Measurements from ENCODE around the gene LIFR. TPM values are rescaled to one million over a fixed set of nuclear protein-coding genes. Genes with fewer than 3 reads are reported as not detected.

Gene LIFR
- total RNA-seq, 2 donors from 2014 or later = 0.25 TPM; not detected in 1

DNA sequence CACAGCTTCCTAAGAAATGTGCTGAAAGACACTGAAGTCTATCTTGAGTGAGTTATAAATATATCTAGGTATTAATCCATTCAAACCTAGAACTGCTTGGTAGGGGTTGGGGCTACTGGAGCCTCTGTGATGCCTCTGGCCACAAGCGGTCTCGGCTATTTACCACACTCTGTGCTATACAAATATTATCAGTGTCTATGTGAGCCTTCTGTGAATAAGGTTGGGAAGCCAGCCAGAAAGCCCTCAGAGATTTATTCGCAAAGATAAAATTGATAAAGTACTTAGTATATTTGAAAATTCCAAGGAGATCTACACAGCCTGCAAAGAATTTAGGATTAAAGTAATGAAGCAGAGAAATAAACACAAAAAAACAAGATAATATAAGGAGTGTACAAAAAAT is 41.4 kb downstream of the LIFR start:
- no peak for ATAC-seq
- no peak for DNase-seq (ENCODE audit: low spot score in 2 of 2)
- no peaks in the 10 kb centered on the region for H3K9me3 Mint-ChIP-seq
- H3K27ac Mint-ChIP-seq = no peak overlapping the region
- no peaks in the 10 kb centered on the region for H3K36me3 Mint-ChIP-seq

DNA sequence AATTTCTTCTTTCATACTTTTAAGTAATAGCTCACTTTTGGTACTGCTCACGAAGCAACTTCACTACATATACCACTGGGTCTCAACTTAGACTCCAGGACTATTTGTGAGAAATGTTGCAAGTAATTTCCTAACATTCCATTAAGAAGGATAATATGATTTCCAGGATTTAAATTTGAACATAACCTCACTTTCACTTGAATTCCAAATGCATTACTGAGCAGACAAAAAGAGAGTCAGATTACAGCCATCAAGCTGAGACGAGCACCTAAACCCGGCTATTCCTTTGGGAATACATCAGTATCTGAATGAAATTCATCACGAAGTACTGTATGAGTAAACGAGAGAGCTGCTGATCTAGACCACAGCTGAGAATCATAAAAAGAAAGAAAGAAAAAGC is 47.3 kb downstream of the LIFR start:
- H3K36me3 Mint-ChIP-seq = no peaks in the 10 kb centered on the region

DNA sequence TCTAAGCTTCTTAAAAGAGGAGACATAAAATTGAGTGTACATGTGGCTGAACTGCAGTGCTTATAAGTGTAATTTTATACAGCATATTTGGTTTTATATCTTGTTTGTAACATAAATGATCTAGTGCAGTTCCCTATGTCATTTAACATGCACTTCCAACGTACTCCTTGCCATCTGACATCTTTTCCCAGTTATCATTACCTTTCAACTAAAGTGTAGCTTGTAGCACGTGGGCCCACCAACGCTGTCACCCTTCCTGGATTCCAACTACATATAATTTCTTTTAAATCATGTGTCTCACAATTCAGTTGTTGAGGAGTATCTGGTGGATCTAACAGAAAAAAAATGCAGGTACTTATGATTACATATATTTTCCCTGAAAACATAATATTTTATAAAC is 50.1 kb downstream of the LIFR start:
- DNase-seq (ENCODE audit: low spot score in 2 of 2) = no peak
- Mint-ChIP-seq H3K9me3 (no peaks in the 10 kb centered on the region), H3K36me3 (no peaks in the 10 kb centered on the region), H3K27ac (no peak overlapping the region)
- no peak for ATAC-seq

More for the DNA sequence above, 47.3 kb downstream of the LIFR start:
- ATAC-seq (no peak), DNase-seq (ENCODE audit: low spot score in 2 of 2) (no peak)
- Mint-ChIP-seq H3K9me3 (no peaks in the 10 kb centered on the region), H3K27ac (no peak overlapping the region)

DNA sequence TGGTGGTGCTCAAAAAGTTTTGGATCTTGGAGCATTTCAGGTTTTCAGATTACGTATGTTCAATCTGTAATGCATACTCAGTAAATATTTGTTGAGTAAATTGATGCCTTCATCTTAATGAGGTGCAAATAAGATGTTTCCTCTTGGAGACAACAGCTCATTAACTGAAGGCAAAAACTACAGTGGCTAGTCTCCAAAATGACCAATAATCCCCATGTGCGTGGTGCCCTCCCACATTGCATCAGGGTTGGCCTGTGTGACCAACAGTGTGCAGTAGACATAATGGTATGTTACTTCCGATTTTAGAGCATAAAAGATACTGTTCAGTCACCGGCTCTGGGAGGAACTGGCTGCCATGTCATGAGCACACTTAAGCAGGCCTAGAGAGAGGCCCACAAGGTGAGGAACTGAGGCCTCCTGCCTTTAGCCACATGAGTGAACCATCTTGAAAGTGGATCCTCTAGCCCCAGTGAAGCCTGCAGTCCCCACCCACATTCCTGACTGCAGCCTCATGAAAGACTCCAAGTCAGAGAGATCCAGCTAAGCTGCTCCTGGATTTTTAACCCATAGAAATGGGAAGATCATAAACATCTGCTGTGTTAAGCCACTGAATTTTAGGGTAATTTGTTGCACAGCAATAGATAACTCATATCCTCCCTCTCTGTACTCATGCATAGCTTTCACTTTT is 55.7 kb downstream of the LIFR start:
- ATAC-seq = no peak
- no peak overlapping the region for H3K27ac Mint-ChIP-seq
- no peak for DNase-seq (ENCODE audit: low spot score in 2 of 2)
- no peaks in the 10 kb centered on the region for H3K36me3 Mint-ChIP-seq
- no peaks in the 10 kb centered on the region for H3K9me3 Mint-ChIP-seq

DNA sequence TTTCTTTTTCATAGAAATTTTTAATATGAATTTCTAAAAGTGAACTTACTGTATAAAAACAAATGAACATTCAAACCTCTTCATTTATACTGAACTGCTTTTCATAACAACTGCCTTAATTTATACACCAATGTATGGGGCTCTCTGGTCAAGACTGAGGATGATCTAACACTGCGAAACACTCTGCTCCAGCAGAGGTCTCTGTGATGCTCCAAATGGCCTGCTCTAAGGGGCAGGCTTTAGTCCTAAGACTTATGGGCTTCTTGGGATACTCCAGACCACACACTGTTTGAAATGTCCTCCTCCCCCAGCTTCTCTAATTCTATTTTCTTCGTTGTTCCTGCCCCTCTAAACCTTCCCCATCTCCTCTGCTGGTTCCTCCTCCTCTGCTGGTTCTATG is 58.5 kb downstream of the LIFR start:
- DNase-seq (ENCODE audit: low spot score in 2 of 2) = no peak
- no peak overlapping the region for H3K27ac Mint-ChIP-seq
- H3K9me3 Mint-ChIP-seq = no peaks in the 10 kb centered on the region
- ATAC-seq = no peak
- H3K36me3 Mint-ChIP-seq = no peaks in the 10 kb centered on the region

DNA sequence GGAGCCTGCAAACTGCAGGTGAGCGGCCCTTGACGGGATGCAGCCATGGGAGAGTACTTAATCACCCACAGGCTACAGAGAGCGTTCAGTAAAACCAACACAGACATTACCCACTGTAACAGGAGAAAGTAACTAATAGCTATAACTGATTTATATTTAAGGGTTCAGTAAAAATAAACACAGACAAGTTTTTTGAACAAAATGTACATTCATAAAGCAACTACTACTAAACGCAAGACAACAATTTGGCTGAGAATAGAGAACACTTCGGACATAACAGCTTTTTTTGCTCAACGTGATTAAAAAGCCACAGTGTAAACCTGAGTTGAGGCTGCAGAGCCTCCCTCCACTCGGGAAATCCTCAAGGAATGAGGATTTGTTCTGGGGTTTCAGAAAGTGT is 61.7 kb downstream of the LIFR start:
- H3K9me3 Mint-ChIP-seq = no peaks in the 10 kb centered on the region
- H3K27ac Mint-ChIP-seq = no peak overlapping the region
- ATAC-seq (no peak), DNase-seq (ENCODE audit: low spot score in 2 of 2) (no peak)
- H3K36me3 Mint-ChIP-seq = no peaks in the 10 kb centered on the region

DNA sequence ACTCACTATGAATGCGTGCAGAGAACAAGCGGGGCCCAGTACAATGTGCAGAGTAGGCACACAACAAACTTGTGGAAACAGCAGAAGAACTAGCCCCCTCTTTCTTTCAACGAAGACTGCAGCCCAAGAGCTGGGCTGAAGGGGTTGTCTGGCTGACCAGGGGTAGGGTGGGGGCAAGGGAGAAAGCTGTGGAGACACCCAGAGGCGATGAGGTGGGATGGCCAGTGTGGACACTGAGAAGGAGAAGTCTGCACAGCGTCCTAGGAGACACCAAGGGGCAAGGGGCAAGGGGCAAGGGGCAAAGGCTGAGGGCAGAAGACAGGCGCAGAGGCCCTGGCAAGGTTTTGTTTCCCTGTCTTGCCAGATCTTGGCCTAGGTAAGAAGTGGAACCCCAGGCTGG is 62.3 kb downstream of the LIFR start:
- Mint-ChIP-seq H3K9me3 (no peaks in the 10 kb centered on the region), H3K27ac (no peak overlapping the region), H3K36me3 (no peaks in the 10 kb centered on the region)
- DNase-seq (ENCODE audit: low spot score in 2 of 2) = no peak
- ATAC-seq = no peak

DNA sequence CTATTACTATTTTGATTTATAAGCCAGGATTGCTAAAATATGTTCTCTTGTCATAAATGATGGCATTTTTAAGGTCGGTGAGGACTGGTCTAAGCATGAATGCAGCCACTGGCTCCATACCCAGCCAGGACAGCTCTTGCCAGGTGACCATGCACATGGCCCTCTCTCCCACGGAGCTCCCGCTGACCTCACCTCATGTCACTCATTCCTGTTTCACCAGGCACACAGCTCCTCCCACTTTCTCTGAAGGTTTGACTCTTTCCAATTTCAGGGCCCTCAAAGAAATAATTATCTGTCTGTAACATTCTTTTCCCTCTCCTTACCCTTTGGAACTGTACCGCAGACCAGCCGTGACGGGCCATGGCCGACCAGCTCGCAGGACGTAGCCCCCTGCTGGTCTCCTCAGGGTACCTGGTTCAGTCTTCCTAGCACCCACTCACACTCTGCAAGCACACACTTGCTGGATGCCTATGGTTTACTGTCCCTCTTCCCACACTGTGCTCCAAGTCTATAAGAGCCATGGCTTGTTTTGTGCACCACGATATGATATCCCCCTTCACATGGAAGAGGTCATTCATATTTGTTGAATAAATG is 72.5 kb downstream of the LIFR start:
- H3K27ac Mint-ChIP-seq = no peak overlapping the region
- DNase-seq (ENCODE audit: low spot score in 2 of 2) (no peak), ATAC-seq (no peak)
- H3K36me3 Mint-ChIP-seq = no peaks in the 10 kb centered on the region
- H3K9me3 Mint-ChIP-seq = no peaks in the 10 kb centered on the region

DNA sequence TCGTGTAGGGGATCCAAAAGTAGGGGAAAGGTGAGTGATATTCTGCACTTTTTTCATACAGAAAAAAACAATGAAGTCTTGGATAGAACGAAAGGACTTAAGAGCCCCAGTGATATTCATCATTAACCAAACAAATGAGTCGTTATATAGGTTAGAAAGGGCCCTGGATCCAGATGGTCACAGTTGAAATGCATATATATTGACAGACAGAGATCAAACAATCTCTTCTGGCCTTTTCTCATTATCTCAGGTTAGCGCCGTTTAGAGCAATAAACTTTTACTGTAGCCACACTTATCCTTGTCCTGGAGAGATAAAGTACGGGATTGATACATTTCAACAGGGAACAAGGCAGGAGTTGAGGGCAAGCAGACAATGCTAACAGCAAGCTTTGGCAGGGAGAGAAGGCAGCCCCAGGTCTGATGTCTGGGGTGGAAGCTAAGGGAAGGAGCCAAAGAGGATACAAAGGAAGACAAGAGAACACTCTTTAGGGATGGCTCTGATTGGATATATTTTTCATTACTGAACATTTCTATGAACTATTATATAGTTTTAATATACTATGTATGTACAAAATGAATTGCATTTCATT is 77.0 kb downstream of the LIFR start:
- Mint-ChIP-seq H3K27ac (no peak overlapping the region), H3K9me3 (no peaks in the 10 kb centered on the region), H3K36me3 (no peaks in the 10 kb centered on the region)
- ATAC-seq = no peak
- DNase-seq (ENCODE audit: low spot score in 2 of 2) = no peak

DNA sequence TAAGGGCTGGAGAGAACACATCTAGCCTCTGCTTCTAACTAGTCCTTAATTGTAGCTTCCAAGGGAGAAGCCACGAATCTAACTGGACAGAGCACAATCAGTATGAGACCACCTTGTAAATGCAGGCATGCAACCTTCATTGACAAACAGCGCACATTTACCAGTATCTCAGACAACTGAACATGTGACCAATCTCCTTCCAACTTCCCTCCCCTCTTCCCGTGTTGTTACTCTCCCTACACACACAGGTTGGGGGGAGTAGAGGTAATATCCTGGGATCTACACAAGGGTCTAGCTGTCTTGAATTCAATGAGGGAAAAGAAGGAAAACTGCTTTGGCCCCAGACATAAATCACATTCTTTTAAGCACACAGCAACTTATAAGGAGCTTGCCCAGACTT is 77.6 kb downstream of the LIFR start:
- Mint-ChIP-seq H3K9me3 (no peaks in the 10 kb centered on the region), H3K27ac (no peak overlapping the region), H3K36me3 (no peaks in the 10 kb centered on the region)
- no peak for ATAC-seq
- no peak for DNase-seq (ENCODE audit: low spot score in 2 of 2)

DNA sequence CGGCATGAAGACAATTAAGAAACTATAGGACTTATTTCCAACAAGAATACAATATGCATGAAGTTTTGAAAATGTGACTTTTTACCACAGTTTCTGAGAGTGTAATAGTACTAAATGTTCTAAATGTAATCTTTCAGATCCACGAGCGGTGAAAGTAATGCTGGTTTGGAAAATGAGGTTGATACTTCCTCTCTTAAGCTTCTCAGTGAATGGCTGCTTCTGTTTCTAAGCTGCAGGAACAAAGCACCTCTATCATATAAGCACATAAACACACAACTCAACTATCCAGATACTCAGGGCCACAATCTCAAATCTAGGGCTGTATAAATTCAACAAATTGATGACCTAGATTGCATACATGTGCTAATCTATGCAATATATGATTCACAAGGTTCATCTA is 78.3 kb downstream of the LIFR start:
- no peaks in the 10 kb centered on the region for H3K36me3 Mint-ChIP-seq
- ATAC-seq = no peak
- H3K9me3 Mint-ChIP-seq = no peaks in the 10 kb centered on the region
- no peak for DNase-seq (ENCODE audit: low spot score in 2 of 2)
- H3K27ac Mint-ChIP-seq = no peak overlapping the region

DNA sequence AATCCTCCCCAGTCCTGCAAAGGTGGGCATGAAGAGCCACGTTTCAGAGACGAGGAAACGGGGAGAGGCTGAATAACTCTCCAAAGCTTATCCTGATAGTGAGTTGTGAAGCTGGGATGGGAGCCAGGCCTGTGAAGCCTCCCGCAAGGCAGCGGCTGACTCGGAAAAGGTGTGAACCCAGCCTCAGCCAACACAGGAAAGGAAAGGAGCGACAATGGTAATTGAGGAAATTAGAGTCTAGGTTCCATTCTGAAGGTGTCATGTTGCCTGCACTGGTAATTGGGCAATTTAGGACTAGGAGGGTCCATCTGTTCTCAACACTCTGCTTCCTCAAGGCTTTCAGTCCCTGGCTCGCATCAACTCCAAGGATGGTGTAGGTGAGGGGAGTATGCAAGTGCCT is 83.4 kb downstream of the LIFR start:
- no peaks in the 10 kb centered on the region for H3K9me3 Mint-ChIP-seq
- H3K27ac Mint-ChIP-seq = no peak overlapping the region
- DNase-seq (ENCODE audit: low spot score in 2 of 2) (no peak), ATAC-seq (no peak)
- no peaks in the 10 kb centered on the region for H3K36me3 Mint-ChIP-seq

DNA sequence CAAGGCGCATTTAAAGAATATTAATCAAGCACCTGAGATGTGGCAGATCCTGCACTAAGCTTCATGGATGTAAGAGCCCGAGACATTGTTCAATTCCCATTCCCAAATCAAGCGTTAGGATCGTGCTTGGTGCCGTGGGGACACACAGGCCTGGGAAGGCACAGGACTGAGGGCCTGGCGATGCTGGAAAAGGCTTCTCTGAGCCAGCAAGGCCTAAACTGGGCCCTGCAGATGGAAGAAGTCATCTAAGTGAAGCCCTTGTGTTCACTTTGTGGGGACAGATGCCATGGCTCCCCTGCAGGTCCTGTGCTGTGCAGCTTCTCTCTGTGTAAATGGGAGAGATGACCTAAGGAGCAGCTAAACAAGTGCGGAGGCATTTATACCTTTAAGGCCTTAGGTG is 83.9 kb downstream of the LIFR start:
- Mint-ChIP-seq H3K36me3 (no peaks in the 10 kb centered on the region), H3K9me3 (no peaks in the 10 kb centered on the region), H3K27ac (no peak overlapping the region)
- DNase-seq (ENCODE audit: low spot score in 2 of 2) = no peak
- no peak for ATAC-seq

DNA sequence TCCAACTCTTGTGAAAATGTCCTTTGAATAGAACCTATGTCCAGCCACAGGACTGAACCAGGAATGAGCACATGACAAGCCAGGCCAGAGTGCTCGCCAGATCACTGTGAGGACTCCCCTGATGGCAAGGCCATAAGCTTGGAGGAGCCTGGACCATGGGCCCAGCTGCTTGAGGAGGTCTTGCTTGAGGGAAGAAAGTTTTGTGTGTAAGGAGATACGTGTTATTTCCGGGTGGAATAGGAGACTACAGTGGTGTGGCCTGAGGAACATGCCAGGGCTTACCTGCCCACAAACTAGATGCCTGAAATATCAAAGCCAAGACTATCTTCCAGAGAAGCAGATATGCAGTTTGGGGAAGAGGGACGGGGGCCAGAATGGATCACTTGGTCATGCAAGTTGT is 84.7 kb downstream of the LIFR start:
- no peaks in the 10 kb centered on the region for H3K9me3 Mint-ChIP-seq
- no peak for ATAC-seq
- no peak overlapping the region for H3K27ac Mint-ChIP-seq
- no peak for DNase-seq (ENCODE audit: low spot score in 2 of 2)
- H3K36me3 Mint-ChIP-seq = no peaks in the 10 kb centered on the region

DNA sequence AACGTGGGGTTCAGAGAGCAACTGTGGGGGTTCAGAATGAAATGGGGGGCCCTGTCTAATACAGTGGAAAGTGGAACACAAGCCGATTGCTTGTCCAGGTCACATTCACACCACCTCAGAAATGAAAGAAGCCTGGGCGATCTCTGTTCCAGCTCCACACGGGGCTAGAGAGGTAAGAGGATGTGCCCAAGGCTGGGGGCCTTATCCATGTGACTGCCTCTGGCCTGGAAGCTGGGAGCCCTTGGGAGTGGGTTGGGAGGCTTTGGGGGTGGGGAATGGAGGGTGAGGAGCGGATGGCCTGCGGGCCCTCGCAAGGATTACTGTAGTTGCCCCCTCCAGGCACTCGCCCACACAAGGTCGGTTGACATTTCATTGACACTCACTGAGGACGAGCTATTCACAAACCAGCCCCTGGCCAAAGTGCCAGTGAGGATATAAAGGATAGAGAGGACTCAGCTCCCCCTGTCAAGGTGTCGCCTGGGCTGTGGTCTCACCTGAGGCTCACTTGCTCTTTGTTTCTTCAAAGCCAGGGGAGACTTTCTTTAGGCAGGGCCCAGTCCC is 86.7 kb downstream of the LIFR start:
- Mint-ChIP-seq H3K36me3 (no peaks in the 10 kb centered on the region), H3K27ac (no peak overlapping the region), H3K9me3 (no peaks in the 10 kb centered on the region)
- ATAC-seq = no peak
- no peak for DNase-seq (ENCODE audit: low spot score in 2 of 2)

DNA sequence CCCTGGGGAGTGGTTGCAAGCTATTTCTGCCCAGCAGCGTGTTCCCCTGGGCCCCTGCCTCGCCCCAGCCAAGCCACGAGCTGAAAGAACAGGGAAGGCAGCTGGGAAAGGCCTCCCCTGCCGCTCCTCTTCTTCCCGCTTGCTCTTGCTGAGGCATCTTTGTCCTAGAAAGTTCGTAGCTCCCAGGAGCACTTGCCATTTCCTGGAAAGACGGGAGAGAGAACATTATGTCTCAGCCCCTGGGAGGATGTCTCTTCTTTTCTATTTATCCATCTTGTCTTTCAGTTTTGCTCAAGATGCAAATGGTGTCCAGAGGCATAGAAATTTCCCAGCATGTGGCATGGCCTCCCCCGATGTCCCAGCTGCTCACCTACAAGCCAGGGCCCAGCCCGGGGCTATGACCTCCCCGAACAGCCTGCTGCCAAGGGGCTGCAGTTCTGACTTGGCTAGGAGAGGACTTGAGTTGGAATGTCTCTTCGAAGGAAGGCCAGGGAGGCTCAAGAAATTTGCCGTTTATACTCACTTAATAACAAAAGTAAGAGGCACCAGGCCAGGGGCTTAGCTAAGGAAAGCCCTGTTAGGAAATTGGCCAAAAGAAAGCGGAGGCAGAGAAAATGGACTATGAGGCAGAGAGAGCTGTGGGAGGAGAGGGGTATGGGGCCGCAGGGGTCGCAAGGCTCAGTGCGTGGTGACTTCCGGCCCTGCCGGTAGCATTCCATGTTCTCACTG is 87.3 kb downstream of the LIFR start:
- no peak for DNase-seq (ENCODE audit: low spot score in 2 of 2)
- Mint-ChIP-seq H3K9me3 (no peaks in the 10 kb centered on the region), H3K27ac (no peak overlapping the region), H3K36me3 (no peaks in the 10 kb centered on the region)
- no peak for ATAC-seq

DNA sequence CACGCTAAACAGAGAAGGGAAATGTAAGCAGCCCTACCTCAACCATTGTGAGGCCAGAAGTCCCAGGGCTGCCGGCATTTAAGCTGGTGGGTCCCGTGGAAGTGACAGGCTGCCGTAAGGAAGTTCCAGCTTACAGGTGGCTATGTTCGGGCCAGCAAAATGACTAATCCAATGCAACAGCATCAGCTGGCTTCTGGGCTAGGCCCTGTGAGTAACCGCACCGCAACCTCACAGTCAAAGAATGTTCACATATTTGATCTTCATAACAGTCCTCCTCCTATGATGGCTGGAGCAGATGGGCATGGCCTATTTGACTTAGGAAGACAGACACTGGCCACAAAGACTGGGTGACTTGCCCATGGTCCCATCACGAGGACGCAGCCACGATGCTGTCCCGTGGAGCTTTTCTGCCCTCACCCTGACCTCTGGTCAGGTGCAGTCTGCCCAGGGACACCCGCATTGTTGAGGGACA is 88.2 kb downstream of the LIFR start:
- Mint-ChIP-seq H3K27ac (no peak overlapping the region), H3K9me3 (no peaks in the 10 kb centered on the region), H3K36me3 (no peaks in the 10 kb centered on the region)
- DNase-seq (ENCODE audit: low spot score in 2 of 2) = no peak
- no peak for ATAC-seq
